Midbrain (tissue), 1 donor: ENCODE data around the gene FZD10.

Experiments
- DNase-seq: peaks from one replicate; lab custom pipeline; 2025; lab: John Stamatoyannopoulos, UW

The FZD10 gene

DNA sequence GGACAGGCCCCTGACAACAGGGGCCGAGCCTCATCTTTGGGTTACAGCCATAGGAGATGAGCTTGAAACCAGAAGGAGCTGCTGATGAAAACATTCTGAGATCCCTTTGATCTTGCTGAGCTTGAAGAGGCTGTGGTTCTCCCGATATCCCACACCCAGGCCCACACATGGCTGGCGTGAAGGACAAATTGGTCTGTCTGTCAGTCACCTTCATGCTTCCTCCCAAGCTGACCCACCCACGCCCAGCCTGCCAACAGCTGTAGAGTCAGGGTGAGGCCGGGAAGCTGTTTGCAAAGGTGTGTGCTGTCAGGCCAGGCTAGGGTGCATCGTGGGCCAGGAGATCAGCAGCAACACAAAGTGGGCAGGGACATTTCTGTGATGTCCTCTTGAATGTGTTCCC, 43.2 kb downstream of the FZD10 start:
- DNase-seq = no peak

DNA sequence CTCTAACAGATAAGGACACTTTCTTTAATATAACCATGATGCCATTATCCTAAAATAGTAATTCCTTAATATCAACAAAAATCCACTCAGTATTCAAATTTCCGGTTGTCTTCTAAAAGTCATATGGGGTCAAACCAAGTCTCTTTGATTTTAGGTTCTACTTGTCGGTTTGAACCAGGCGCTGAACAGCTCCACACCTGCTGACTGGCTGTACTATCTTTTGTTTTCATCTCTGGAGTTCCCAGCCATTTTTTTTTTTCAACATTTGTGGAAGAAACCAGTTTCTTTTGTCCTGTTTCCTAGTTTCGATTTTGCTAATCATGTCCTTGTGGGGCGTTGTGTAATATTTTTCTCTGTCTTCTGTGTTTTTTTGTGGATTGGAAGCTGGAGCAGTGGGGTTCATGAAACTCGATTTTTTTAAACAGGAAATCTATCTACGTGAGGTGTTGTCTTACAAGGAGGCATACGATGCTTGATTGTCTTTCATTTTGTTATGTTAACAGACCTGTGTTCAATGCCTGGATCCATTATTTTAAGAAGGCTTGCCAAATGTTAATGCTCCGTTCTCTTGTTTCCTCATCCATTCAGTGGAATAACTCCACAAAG, 50.2 kb downstream of the FZD10 start:
- no peak for DNase-seq

DNA sequence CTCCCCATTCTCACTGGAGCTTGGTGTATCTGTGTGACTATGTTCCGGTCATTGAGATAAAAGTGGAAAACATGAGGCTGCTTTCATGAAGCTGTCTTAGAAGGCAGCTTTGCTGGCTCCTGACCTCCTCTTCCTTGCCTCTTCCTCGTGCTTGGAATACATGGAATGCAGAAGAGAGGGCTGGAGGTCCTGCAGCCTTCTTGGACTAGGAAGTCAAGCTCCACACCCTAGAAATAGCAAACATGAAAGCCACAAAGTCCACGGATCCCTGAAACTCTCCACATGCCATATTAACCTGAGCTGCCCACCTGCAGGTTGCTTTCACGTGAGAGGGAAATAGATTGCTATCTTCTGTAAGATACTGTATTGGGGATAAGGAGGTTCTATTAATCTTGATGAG, 51.0 kb downstream of the FZD10 start:
- no peak for DNase-seq

DNA sequence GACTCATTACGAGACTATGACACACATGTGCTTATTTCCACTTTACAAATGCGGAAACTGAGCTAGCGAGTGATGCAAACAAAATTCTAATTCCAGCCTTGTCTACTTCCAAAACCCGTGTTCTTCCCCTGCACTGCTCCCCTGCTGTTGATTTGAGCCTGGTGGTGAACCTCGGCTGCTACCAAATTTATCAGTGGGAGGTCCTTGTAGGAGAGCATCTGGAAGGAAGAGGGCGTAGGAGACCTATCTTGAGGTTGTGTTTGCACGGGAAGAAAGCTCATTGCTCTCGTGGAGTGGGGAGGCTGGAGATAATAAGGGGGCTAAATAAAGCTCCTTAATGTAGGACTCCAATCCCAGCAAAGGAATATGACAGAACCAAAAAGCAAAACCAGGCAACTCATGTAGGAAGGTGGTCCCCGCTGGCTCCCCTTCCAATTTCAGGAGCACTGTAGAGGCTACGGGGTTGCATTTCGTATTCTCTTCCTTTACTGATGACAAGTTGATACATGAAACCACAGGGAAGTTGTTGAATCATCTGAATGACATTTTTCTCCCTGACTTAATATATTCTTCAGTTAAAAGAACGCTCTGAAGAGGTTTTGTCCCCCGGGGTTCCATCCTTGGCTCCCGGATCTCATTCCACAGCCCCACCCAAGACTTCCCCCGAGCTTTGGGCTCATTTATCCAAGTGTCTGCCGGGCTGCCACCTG, 52.6 kb downstream of the FZD10 start:
- DNase-seq = no peak
